ENCODE data around the gene ZCCHC24.

The ZCCHC24 gene

DNA sequence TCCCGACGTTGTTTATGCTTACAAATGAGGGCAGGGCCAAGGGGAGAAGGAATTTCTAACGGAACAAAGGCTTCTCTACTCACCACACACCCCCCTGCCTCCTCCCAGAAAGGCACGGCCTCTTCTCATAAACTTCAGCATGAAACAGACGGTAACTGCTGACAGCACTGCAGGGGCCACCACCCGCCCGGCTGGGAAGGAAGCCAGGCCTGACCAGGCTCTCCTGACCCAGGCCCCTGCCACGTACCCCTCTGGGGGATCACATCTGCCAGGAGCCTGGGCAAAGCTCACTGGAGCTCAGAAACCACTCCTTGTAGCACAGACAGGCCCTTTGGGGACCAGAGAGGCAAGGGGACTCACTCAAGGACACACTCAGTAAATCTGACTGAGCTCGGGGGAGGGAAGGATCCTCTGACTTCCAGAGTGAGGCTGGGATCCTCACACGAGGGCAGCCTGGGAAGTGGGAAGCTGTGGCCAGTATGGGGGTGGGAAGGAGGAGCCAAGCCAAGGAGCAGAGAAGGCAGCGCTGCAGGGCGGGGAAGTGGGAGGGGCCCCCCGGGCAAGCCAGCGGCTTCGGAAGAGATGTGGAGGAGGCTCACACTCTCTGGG, 46.1 kb downstream of the ZCCHC24 start:
- TF ChIP-seq, protein P1, sequence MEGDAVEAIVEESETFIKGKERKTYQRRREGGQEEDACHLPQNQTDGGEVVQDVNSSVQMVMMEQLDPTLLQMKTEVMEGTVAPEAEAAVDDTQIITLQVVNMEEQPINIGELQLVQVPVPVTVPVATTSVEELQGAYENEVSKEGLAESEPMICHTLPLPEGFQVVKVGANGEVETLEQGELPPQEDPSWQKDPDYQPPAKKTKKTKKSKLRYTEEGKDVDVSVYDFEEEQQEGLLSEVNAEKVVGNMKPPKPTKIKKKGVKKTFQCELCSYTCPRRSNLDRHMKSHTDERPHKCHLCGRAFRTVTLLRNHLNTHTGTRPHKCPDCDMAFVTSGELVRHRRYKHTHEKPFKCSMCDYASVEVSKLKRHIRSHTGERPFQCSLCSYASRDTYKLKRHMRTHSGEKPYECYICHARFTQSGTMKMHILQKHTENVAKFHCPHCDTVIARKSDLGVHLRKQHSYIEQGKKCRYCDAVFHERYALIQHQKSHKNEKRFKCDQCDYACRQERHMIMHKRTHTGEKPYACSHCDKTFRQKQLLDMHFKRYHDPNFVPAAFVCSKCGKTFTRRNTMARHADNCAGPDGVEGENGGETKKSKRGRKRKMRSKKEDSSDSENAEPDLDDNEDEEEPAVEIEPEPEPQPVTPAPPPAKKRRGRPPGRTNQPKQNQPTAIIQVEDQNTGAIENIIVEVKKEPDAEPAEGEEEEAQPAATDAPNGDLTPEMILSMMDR (IDR thresholded peaks at IDR 0.05; ENCODE audit: poor library complexity, severe bottlenecking) = no peak
- H3K4me3 ChIP-seq (ENCODE audit: severe bottlenecking) = no peak overlapping the region
- no peak overlapping the region for H3K27ac ChIP-seq (ENCODE audit: poor library complexity, severe bottlenecking)
- no peaks in the 10 kb centered on the region for H3K27me3 ChIP-seq (ENCODE audit: insufficient read depth, poor library complexity, severe bottlenecking)
- H3K9me3 ChIP-seq (ENCODE audit: severe bottlenecking) = no peaks in the 10 kb centered on the region
- peak; percentile 73 for ATAC-seq (ENCODE audit: low read depth)
- no peaks in the 10 kb centered on the region for H3K36me3 ChIP-seq (ENCODE audit: low read depth)
- DNase-seq (ENCODE audit: low spot score) = no peak
- H3K4me1 ChIP-seq (ENCODE audit: insufficient read depth, poor library complexity, severe bottlenecking) = no peaks in the 10 kb centered on the region

DNA sequence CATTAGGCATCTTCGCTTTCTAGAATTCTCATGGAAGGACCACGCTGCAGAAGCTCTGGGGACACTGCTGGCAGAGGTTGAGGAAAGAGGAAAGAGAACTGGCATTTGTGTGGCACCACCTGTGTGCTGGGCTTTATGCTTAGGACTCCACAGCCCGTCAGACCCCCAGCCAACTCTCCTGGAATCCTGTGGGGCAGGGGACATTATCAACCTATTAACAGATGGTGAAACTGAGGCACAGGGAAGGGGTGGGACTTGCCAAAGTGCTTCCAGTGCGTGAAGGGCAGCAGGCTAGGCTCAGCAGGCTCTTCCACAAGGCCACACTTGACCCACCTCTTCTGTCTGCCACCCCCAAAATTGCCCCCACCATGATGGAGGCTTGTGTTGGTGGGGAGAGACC, 46.8 kb downstream of the ZCCHC24 start:
- no peaks in the 10 kb centered on the region for H3K36me3 ChIP-seq (ENCODE audit: low read depth)
- H3K27ac ChIP-seq (ENCODE audit: poor library complexity, severe bottlenecking) = no peak overlapping the region
- DNase-seq (ENCODE audit: low spot score) (no peak), ATAC-seq (ENCODE audit: low read depth) (no peak)
- TF ChIP-seq, protein P1 (IDR thresholded peaks at IDR 0.05; ENCODE audit: poor library complexity, severe bottlenecking) = no peak
- no peaks in the 10 kb centered on the region for H3K4me1 ChIP-seq (ENCODE audit: insufficient read depth, poor library complexity, severe bottlenecking)
- H3K4me3 ChIP-seq (ENCODE audit: severe bottlenecking) = no peak overlapping the region
- no peaks in the 10 kb centered on the region for H3K27me3 ChIP-seq (ENCODE audit: insufficient read depth, poor library complexity, severe bottlenecking)
- H3K9me3 ChIP-seq (ENCODE audit: severe bottlenecking) = no peaks in the 10 kb centered on the region

DNA sequence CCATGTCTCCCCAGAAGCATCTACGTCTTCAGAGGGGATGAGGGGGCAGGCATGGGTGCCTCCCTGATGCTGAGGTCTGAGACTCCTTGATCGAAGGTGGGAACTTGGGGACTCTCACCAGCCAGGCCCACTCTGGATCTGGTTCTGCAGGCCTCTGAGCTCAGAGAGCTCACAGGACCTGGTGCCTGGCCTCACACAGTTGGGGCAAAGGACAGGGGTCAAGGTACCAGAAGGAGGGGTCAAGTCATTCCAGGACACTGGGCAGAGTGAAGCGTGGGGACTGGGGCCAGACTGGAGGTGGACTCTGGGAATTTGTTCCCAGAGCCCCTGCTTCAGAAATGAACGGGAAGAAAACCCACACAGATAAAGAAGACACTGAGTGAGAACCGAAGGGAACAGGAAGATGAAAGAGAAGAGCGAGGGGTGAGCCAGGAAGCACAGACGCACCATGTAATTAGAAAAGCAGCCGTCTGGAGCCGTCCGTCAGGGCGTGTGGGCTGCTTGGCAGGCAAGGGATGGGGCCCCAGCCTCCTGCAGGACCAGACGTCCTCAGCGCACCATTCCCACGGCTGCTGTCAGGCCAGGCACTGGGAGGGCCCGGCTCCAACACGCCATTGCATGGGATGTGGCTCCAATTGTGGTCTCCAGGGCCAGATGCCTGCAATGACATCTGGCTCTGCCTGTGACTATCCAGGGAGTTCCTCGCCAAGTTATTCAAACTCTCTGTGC, 47.7 kb downstream of the ZCCHC24 start:
- no peak for ATAC-seq (ENCODE audit: low read depth)
- H3K27me3 ChIP-seq (ENCODE audit: insufficient read depth, poor library complexity, severe bottlenecking) = no peaks in the 10 kb centered on the region
- H3K4me1 ChIP-seq (ENCODE audit: insufficient read depth, poor library complexity, severe bottlenecking) = no peaks in the 10 kb centered on the region
- no peak overlapping the region for H3K27ac ChIP-seq (ENCODE audit: poor library complexity, severe bottlenecking)
- H3K36me3 ChIP-seq (ENCODE audit: low read depth) = no peaks in the 10 kb centered on the region
- DNase-seq (ENCODE audit: low spot score) = no peak
- TF ChIP-seq, protein P1 (IDR thresholded peaks at IDR 0.05; ENCODE audit: poor library complexity, severe bottlenecking) = no peak
- H3K9me3 ChIP-seq (ENCODE audit: severe bottlenecking) = no peaks in the 10 kb centered on the region
- H3K4me3 ChIP-seq (ENCODE audit: severe bottlenecking) = no peak overlapping the region

DNA sequence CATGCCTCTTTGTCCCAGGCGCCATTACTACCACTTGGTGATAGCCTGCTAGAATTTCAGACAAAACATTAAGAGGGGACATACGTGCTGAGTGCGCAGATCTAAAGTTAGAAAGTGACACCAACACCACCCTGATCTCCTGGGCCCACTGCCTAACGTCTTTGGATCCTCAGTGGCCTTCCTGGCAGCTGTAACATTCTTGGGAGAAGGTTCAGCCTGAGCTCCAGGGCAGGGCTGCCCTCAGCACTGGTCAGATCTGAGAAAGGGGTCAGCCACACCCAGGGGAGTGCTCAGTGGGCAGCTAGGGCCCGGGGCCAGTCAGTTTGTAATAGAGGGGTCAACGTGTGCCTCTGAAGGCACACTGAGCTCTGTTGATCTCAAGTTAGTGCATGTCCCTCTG, 48.4 kb downstream of the ZCCHC24 start:
- H3K4me1 ChIP-seq (ENCODE audit: insufficient read depth, poor library complexity, severe bottlenecking) = no peaks in the 10 kb centered on the region
- no peak overlapping the region for H3K4me3 ChIP-seq (ENCODE audit: severe bottlenecking)
- DNase-seq (ENCODE audit: low spot score) (no peak), ATAC-seq (ENCODE audit: low read depth) (no peak)
- TF ChIP-seq, protein P1 (IDR thresholded peaks at IDR 0.05; ENCODE audit: poor library complexity, severe bottlenecking) = no peak
- H3K36me3 ChIP-seq (ENCODE audit: low read depth) = no peaks in the 10 kb centered on the region
- no peaks in the 10 kb centered on the region for H3K27me3 ChIP-seq (ENCODE audit: insufficient read depth, poor library complexity, severe bottlenecking)
- no peak overlapping the region for H3K27ac ChIP-seq (ENCODE audit: poor library complexity, severe bottlenecking)
- no peaks in the 10 kb centered on the region for H3K9me3 ChIP-seq (ENCODE audit: severe bottlenecking)

DNA sequence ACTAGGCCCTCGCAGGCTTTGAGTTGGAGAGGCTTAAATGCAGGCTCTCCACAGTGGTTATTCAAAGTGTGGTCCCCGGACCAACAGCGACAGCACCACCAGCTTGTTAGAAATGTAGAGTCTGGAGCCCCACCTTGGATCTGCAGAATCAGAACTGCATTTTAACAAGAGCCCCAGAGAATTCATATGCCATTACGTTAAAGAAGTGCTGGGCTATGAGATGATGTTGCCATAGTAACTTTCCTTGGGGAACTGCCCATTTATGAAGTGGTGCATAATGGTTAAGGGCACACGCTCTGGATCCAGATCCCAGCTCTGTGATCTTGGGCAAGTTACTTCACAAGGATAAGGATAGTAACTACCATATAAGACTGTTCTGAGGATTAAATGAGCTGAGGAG, 48.9 kb downstream of the ZCCHC24 start:
- H3K27me3 ChIP-seq (ENCODE audit: insufficient read depth, poor library complexity, severe bottlenecking) = no peaks in the 10 kb centered on the region
- no peaks in the 10 kb centered on the region for H3K36me3 ChIP-seq (ENCODE audit: low read depth)
- no peaks in the 10 kb centered on the region for H3K9me3 ChIP-seq (ENCODE audit: severe bottlenecking)
- no peak overlapping the region for H3K4me3 ChIP-seq (ENCODE audit: severe bottlenecking)
- H3K4me1 ChIP-seq (ENCODE audit: insufficient read depth, poor library complexity, severe bottlenecking) = no peaks in the 10 kb centered on the region
- no peak overlapping the region for H3K27ac ChIP-seq (ENCODE audit: poor library complexity, severe bottlenecking)
- no peak for ATAC-seq (ENCODE audit: low read depth)
- no peak for DNase-seq (ENCODE audit: low spot score)
- TF ChIP-seq, protein P1 (IDR thresholded peaks at IDR 0.05; ENCODE audit: poor library complexity, severe bottlenecking) = no peak

Data from RWPE2 (cell line).